HEK293T (cell line): ENCODE data around the gene KRTCAP2.
A peak's percentile ranks its signal among the peaks of the same experiment; 100 is the strongest.

ENCODE experiments used
- CTCF ChIA-PET: fragments of 350-600 bp; formaldehyde crosslinking; extraction: SDS; loops from one replicate; lab custom pipeline; 2021; ENCODE audit warnings: antibody characterized with exemption, inconsistent platforms; lab: Yijun Ruan, JAX
- POLR2A ChIA-PET: fragments of 350-600 bp; formaldehyde crosslinking; extraction: SDS; loops from one replicate; lab custom pipeline; 2020; ENCODE audit warnings: antibody characterized with exemption, inconsistent platforms; lab: Yijun Ruan, JAX
- DNase-seq: peaks from one replicate; pipeline ENCODE4 v3.0.0; 2012; ENCODE audit warnings: mixed read lengths; ENCODE audit errors: extremely low spot score
- ARNT ChIP-seq: fragments of 450-650 bp; IDR thresholded peaks from 2 replicates; pipeline ENCODE4 v1.6.1; 2017; ENCODE audit warnings: mild to moderate bottlenecking
- BHLHE40 ChIP-seq: fragments of 450-650 bp; IDR thresholded peaks from 2 replicates; pipeline ENCODE4 v1.6.1; 2016; ENCODE audit warnings: mild to moderate bottlenecking, moderate library complexity, borderline replicate concordance
- CTBP1 ChIP-seq: fragments of 450-650 bp; IDR thresholded peaks from 2 replicates; pipeline ENCODE4 v1.6.1; 2016; ENCODE audit warnings: borderline replicate concordance
- ELF4 ChIP-seq: fragments of 450-650 bp; IDR thresholded peaks from 2 replicates; pipeline ENCODE4 v1.6.1; 2017; ENCODE audit warnings: antibody characterized with exemption
- FOXA1 ChIP-seq: fragments of 450-650 bp; IDR thresholded peaks from 2 replicates; pipeline ENCODE4 v1.6.1; 2016; ENCODE audit warnings: mild to moderate bottlenecking
- FOXK2 ChIP-seq: fragments of 450-650 bp; IDR thresholded peaks from 2 replicates; pipeline ENCODE4 v1.6.1; 2016; ENCODE audit warnings: mild to moderate bottlenecking
- FOXM1 ChIP-seq: fragments of 450-650 bp; IDR thresholded peaks from 2 replicates; pipeline ENCODE4 v1.6.1; 2017; ENCODE audit warnings: mild to moderate bottlenecking, borderline replicate concordance
- HDGF ChIP-seq: fragments of 450-650 bp; IDR thresholded peaks from 2 replicates; pipeline ENCODE4 v1.6.1; 2017; ENCODE audit warnings: antibody characterized with exemption, borderline replicate concordance
- L3MBTL2 ChIP-seq: fragments of 450-650 bp; conservative IDR thresholded peaks from 2 replicates; pipeline ENCODE4 v1.6.1; 2016; ENCODE audit warnings: mild to moderate bottlenecking
- LEF1 ChIP-seq: fragments of 450-650 bp; IDR thresholded peaks from 2 replicates; pipeline ENCODE4 v1.6.1; 2017; ENCODE audit warnings: mild to moderate bottlenecking, borderline replicate concordance
- NFRKB ChIP-seq: fragments of 450-650 bp; IDR thresholded peaks from 2 replicates; pipeline ENCODE4 v1.6.1; 2016; ENCODE audit warnings: mild to moderate bottlenecking, moderate library complexity
- SP1 ChIP-seq: fragments of 450-650 bp; IDR thresholded peaks from 2 replicates; pipeline ENCODE4 v1.6.1; 2017
- TARDBP ChIP-seq: fragments of 450-650 bp; IDR thresholded peaks from 2 replicates; pipeline ENCODE4 v1.6.1; 2016
- ZNF384 ChIP-seq: fragments of 450-650 bp; IDR thresholded peaks from 2 replicates; pipeline ENCODE4 v1.6.1; 2016
- TF ChIP-seq, protein P1 (sequence below): fragments of 450-650 bp; IDR thresholded peaks from 2 replicates; pipeline ENCODE4 v1.6.1; 2016

The KRTCAP2 gene

DNA sequence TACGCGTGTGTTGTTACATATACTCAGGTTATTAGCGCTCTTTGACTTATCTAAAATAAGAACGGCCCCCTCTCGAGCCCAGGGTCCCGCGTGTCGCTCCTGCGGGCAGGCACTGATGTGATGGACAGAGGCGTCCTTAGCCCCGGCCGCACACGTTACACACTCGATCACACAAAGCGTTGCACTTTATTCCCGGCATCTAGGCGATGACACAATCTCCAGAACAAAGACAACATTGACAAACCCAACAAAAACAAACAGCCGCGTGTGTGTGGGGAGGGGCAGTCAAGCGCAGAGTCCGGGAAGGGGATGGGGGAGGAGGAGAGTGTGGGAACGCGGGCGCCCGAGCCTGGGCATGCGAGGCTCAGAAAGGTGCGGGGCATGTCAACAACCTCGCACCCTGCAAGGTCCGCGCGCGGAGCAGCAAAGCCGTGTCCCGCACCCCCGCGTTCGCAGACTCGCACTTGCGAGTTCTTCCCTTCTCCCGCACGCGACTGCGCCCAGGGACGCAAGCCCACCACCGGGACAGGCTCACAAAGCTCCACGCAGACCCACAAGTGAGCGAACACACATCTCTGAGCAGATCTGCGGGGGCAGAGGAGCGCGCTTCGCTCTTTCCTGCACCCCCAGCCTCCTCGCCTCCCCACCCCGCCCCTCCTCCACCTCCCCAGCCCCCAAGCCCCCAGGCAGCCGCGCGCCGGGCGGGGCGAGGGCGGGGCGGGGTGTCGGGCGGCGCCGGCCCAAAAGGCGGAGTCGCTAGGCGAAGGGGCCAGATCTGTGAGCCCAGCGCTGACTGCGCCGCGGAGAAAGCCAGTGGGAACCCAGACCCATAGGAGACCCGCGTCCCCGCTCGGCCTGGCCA lies 45.8 kb downstream of the KRTCAP2 start, which contains the start of gene EFNA1:
Gene EFNA1, plus strand, starts transcription at position 772 of the 862 bp plus-strand sequence. CDS start 102 bp downstream, outside the sequence.
- ChIA-PET CTCF (interaction anchor here (0.6 to 2.3 kb wide), 4 partner anchors 9 to 646 kb away, joined by 3 to 8 read pairs (median 4); no protein-coding TSS in a partner anchor), POLR2A (interaction anchor here (0.8 to 4.1 kb wide), 7 partner anchors 9 to 45 kb away, joined by 3 to 48 read pairs (median 7); partner anchors contain the start of genes DPM3, KRTCAP2 and SLC50A1)
- peak; percentile 71 for DNase-seq
- TF ChIP-seq FOXM1, result no peak
- TF ChIP-seq L3MBTL2, result peak; percentile 73
- TF ChIP-seq ZNF384, result no peak
- TF ChIP-seq HDGF, result no peak
- TF ChIP-seq, protein P1, sequence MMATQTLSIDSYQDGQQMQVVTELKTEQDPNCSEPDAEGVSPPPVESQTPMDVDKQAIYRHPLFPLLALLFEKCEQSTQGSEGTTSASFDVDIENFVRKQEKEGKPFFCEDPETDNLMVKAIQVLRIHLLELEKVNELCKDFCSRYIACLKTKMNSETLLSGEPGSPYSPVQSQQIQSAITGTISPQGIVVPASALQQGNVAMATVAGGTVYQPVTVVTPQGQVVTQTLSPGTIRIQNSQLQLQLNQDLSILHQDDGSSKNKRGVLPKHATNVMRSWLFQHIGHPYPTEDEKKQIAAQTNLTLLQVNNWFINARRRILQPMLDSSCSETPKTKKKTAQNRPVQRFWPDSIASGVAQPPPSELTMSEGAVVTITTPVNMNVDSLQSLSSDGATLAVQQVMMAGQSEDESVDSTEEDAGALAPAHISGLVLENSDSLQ, result no peak; the same call in 1 of the 2 replicates
- TF ChIP-seq CTBP1, result peak; percentile 57; the same call in 1 of the 2 replicates
- no peak for TF ChIP-seq FOXK2

DNA sequence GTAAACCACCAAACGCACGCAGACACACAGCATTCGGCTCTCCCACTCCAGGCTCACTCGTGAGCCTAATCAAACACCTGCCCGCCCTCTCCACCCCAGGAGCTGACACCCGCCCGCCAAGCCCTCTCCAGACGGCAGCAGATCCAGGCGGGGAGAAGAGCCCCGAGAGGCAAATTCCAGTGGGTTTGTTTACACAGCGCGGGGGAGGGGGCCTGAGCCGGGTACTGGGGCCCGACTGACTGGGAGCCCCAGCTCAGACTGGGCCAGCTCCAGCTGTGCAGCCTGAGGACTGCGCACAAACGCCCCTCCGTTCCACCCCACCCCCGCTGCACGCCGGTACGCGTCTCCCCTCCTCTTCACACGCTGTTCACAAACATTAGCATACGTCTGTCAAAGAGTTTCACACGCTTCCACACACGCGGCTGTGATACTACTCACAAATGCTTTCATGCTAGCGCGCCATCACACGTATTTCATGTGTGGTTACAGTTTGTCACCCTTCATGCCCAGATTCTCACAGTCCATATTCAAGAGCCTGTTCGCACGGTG lies 46.5 kb downstream of the KRTCAP2 start:
- CTCF ChIA-PET, result interaction anchor here (0.6 to 2.3 kb wide), 5 partner anchors 24 to 646 kb away, joined by 3 to 10 read pairs (median 3); no protein-coding TSS in a partner anchor
- peak; percentile 33 for DNase-seq
- POLR2A ChIA-PET, result interaction anchor here (0.8 to 4.1 kb wide), 6 partner anchors 10 to 46 kb away, joined by 3 to 48 read pairs (median 8); partner anchors contain the start of genes DPM3, KRTCAP2 and SLC50A1

DNA sequence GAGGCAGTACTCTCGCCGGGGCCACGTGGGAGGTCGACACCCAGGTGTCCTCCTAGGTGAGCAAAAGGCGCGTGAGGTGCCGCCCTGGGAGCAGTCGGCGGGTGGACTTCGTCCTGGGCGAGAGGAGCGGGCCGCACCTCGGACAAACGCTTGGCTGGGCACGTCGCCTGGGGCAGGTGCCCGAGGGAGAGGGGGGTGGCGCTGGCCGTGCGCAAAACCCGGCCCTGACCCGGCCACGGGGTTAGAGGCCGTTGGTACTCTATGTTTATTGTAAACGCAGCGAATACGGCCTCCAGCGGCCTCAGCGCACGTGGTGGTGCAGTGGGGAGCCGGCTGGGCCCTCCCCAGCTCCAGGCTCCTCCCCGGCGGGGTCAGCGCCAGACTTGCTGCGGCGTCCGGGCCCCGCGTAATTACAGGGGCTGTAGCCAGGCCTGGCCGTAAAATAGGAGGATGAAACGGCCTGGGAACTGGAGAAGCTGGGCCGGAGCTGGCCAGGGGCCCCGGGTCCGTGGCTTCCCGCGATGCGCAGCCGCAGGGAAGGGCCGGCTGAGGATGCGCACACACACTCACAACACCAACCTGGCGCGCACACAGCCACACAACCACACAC lies 47.1 kb downstream of the KRTCAP2 start:
- CTCF ChIA-PET, result interaction anchor here (0.8 to 2.3 kb wide), 4 partner anchors 24 to 41 kb away, joined by 3 to 10 read pairs (median 6); no protein-coding TSS in a partner anchor
- peak; percentile 48 for DNase-seq
- TF ChIP-seq ZNF384 (no peak), L3MBTL2 (peak; percentile 82)
- POLR2A ChIA-PET, result interaction anchor here (0.7 to 4.1 kb wide), 12 partner anchors 10 to 147 kb away, joined by 3 to 48 read pairs (median 4); partner anchors contain the start of genes CLK2, DPM3, KRTCAP2 and SLC50A1

More for the DNA sequence above, 46.5 kb downstream of the KRTCAP2 start:
- TF ChIP-seq, protein P1, result peak; percentile 71
- TF ChIP-seq BHLHE40 (no peak), CTBP1 (0 out of 2 replicates have a peak, but pooled peaks have one; percentile 50), ZNF384 (no peak), LEF1 (no peak)

DNA sequence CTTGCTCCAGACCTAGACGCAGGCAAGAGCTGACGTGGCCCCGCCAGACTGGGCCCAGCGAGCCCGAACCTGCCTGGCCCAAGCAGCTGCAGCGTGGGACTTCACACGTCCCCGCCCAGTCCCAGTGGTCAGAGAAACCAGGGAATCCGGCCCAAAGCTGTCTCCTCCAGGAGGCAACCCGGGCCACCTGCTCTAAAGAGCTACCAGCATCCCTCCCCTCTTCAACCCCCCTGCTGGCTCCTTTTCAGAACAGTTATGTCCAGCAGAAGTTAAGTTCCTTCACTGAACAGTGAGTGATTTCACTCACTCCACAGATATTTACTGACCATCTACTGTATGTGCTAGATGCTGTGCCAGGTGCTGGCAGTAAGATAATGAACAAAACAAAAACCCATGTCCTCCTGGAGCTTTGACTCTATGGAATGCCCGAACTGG lies 47.6 kb downstream of the KRTCAP2 start:
- CTCF ChIA-PET, result interaction anchor here (1.9 to 2.3 kb wide), 2 partner anchors 34 to 42 kb away, joined by 8 to 10 read pairs; no protein-coding TSS in a partner anchor

DNA sequence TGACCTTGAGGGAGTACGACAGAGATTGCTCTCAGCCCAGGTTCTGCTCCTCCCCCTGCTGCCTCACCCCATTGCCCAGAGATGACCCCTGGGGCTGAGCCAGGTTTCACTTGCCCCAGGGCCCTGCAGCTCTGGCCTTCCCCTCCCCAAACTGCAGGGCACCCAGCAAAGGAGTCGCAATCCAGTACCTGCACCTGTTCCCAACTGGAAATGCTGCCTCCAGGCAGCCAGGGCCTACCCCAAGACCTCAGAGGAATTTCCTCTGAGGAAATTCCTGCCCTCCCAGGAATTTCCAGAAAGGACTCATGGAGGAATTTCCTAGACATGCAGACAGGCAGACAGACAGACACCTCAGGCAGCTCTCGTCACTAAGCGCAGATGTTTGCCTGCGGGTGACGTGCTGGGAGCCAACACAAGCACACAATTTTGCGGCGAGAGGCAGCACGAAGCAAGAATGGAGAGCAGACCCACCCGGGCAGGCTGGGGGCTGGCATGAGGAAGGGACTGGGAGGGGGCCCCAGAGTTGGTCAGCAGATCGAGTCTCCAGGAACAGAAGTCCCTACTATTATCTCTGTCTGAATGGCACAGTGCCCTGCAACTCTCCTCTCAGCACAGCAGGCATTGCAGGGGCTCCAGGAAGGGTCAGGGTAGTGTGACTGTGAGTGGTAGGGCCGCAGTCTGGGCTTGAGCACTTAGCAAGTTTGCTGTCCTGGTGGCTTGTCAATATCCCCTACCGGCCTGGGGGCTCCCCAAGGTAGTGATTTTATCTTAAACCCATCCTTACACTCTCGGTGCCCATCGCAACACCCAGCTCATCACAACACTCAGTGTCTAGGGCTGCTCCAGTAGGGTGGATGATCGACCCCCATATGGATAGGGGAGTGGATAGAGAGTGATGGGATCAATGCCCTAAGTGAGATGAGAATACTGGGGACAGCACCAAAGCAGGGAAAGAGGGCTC lies 48.3 kb downstream of the KRTCAP2 start:
- ChIA-PET POLR2A (interaction anchor here (1.0 to 4.1 kb wide), 8 partner anchors 9 to 69 kb away, joined by 3 to 48 read pairs (median 4); partner anchors contain the start of genes DPM3, KRTCAP2 and SLC50A1), CTCF (interaction anchor here (1.8 to 2.3 kb wide), 3 partner anchors 33 to 43 kb away, joined by 4 to 10 read pairs (median 8); no protein-coding TSS in a partner anchor)
- TF ChIP-seq FOXM1 (no peak), TARDBP (no peak), ELF4 (no peak), BHLHE40 (no peak), FOXK2 (no peak), NFRKB (no peak), ARNT (no peak), SP1 (no peak)
- TF ChIP-seq, protein P1, result no peak
- DNase-seq, result no peak

More for the DNA sequence above, 47.6 kb downstream of the KRTCAP2 start:
- POLR2A ChIA-PET, result interaction anchor here (0.7 to 4.1 kb wide), 10 partner anchors 9 to 148 kb away, joined by 3 to 48 read pairs (median 4); partner anchors contain the start of genes CLK2, DPM3, KRTCAP2 and SLC50A1
- DNase-seq, result no peak
- TF ChIP-seq BHLHE40, result no peak
- no peak for TF ChIP-seq ARNT
- no peak for TF ChIP-seq LEF1
- TF ChIP-seq TARDBP, result no peak
- TF ChIP-seq NFRKB, result no peak
- no peak for TF ChIP-seq FOXK2
- no peak for TF ChIP-seq FOXA1
- no peak for TF ChIP-seq CTBP1
- TF ChIP-seq ELF4, result no peak
- TF ChIP-seq FOXM1, result no peak
- no peak for TF ChIP-seq SP1
- TF ChIP-seq L3MBTL2, result no peak
